Adipocyte (in vitro differentiated cells): ENCODE measurements around the gene AKAP11.
"Not testable (repeated sequence)": the region's sequence is repeated elsewhere in the genome, so short reads cannot be mapped to it uniquely, and the experiment has no call there.

Source experiments
- DNase-seq: peaks from one replicate; pipeline ENCODE4 v3.0.0-alpha.2; 2015; ENCODE audit warnings: low read depth
- H3K27me3 ChIP-seq: replicated peaks from 2 replicates; pipeline ENCODE4 v1.7.0; 2013; ENCODE audit warnings: mild to moderate bottlenecking, low read length, moderate library complexity; ENCODE audit not compliant: control insufficient read depth, insufficient read depth
- H3K36me3 ChIP-seq: 2 replicates; pipeline ENCODE4 v1.7.0; 2013; ENCODE audit warnings: low read length, mild to moderate bottlenecking, moderate library complexity; ENCODE audit not compliant: control insufficient read depth, insufficient read depth, severe bottlenecking
- H3K4me1 ChIP-seq: 2 replicates; pipeline ENCODE4 v1.7.0; 2013; ENCODE audit warnings: mild to moderate bottlenecking, low read length, moderate library complexity; ENCODE audit not compliant: control insufficient read depth, insufficient read depth
- H3K4me3 ChIP-seq: 2 replicates; pipeline ENCODE4 v1.7.0; 2013; ENCODE audit warnings: mild to moderate bottlenecking, low read length, moderate library complexity
- H3K9ac ChIP-seq: 2 replicates; pipeline ENCODE4 v1.7.0; 2013; ENCODE audit warnings: mild to moderate bottlenecking, low read length, moderate library complexity
- H3K9me3 ChIP-seq: 2 replicates; pipeline ENCODE4 v1.7.0; 2013; ENCODE audit warnings: mild to moderate bottlenecking, low read length, moderate library complexity; ENCODE audit not compliant: control insufficient read depth

AKAP11 gene, protein sequence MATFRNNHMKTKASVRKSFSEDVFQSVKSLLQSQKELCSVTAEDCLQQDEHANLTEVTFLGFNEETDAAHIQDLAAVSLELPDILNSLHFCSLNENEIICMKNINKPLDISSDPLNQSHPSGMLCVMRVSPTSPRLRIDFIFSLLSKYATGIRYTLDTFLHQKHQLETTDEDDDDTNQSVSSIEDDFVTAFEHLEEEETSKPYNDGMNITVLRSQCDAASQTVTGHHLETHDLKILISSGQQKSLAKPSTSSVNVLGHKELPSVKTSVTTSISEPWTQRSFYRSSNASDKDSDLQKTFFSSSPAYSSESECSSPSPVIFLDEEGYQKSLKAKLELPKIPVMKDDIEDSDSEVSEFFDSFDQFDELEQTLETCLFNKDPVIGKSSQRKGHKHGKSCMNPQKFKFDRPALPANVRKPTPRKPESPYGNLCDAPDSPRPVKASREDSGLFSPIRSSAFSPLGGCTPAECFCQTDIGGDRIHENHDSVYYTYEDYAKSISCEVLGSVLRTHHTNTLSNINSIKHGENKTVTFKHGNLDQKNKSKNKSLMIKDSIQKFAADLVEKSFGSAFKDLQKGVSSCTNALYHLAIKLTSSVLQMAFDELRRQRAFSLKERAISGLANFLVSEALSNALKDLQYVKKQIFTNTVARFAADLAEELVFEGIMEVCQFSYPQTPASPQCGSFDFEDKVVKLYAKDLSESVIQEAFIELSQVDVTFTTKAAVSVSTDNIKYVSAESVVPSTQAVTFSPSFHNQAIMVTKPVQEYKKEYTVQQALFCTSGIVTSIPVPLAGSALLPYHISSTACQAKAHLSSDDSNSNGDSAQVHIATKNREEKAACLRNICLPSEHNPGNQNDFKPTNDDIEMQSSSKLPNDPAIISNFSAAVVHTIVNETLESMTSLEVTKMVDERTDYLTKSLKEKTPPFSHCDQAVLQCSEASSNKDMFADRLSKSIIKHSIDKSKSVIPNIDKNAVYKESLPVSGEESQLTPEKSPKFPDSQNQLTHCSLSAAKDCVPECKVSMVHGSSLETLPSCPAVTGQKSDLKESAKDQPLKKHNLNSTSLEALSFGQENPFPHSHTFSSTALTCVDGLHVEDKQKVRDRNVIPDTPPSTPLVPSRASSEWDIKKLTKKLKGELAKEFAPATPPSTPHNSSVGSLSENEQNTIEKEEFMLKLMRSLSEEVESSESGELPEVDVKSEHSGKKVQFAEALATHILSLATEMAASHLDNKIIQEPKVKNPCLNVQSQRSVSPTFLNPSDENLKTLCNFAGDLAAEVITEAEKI (N-terminal part only)

GRCh38 chr13:42272115-42272803, at the start of gene AKAP11:
AKAP11 (plus strand) TSS chr13:42272152; CDS start chr13:42286349, 14,197 bp downstream.
- peak; percentile 67 for DNase-seq
- Histone ChIP-seq H3K9me3 (no peaks in the 10 kb centered on the region), H3K4me1 (peaks cover 27% of the 10 kb centered on the region), H3K36me3 (no peaks in the 10 kb centered on the region), H3K4me3 (peak within 1 kb of the TSS; percentile 94), H3K9ac (peak within 1 kb of the TSS; percentile 92), H3K27me3 (no peaks in the 10 kb centered on the region)

GRCh38 chr13:42223681-42224080, 48.3 kb upstream of the AKAP11 start:
- Histone ChIP-seq H3K27me3 (no peaks in the 10 kb centered on the region), H3K36me3 (peaks cover 30% of the 10 kb centered on the region), H3K4me3 (no peak overlapping the region), H3K4me1 (no peaks in the 10 kb centered on the region), H3K9me3 (no peaks in the 10 kb centered on the region), H3K9ac (no peak overlapping the region)
- no peak for DNase-seq

- DNase-seq, result no peak
These were observed 46.9 kb upstream of the AKAP11 start for GRCh38 chr13:42225051-42225450.

GRCh38 chr13:42226759-42227158, 45.2 kb upstream of the AKAP11 start:
- H3K4me1 ChIP-seq, H3K4me3 ChIP-seq, H3K9ac ChIP-seq, H3K27me3 ChIP-seq, DNase-seq, H3K9me3 ChIP-seq: not testable (repeated sequence)
- H3K36me3 ChIP-seq, result peaks cover 24% of the 10 kb centered on the region

More at GRCh38 chr13:42225051-42225450, 46.9 kb upstream of the AKAP11 start:
- no peaks in the 10 kb centered on the region for H3K27me3 ChIP-seq
- H3K36me3 ChIP-seq, result peaks cover 28% of the 10 kb centered on the region
- no peak overlapping the region for H3K4me3 ChIP-seq
- no peaks in the 10 kb centered on the region for H3K4me1 ChIP-seq
- no peak overlapping the region for H3K9ac ChIP-seq
- no peaks in the 10 kb centered on the region for H3K9me3 ChIP-seq

GRCh38 chr13:42228527-42228926, 43.4 kb upstream of the AKAP11 start:
- Histone ChIP-seq H3K36me3 (peaks cover 20% of the 10 kb centered on the region), H3K9me3 (no peaks in the 10 kb centered on the region), H3K4me3 (no peak overlapping the region), H3K4me1 (no peaks in the 10 kb centered on the region), H3K27me3 (no peaks in the 10 kb centered on the region), H3K9ac (no peak overlapping the region)
- DNase-seq, result no peak

DNA sequence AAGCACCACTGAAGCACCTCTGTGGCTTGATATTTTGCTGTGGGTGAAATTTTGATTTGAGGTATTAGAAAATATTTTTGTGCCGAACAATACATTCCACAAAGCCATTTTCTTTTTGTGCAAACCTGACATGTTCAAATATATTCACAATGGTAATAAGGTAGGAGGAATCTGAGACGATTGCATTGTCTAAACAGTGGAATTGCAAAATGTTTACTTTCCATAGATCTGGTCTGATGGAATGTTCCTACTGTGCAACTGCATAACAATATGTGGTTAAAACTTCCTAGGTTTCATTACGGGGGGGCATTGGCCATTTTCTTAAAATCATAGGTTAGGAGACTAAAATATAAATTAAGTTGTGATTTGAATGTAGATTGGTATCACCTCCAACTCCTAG, 42.7 kb upstream of the AKAP11 start:
- Histone ChIP-seq H3K4me3 (no peak overlapping the region), H3K36me3 (peaks cover 16% of the 10 kb centered on the region), H3K9ac (no peak overlapping the region), H3K4me1 (no peaks in the 10 kb centered on the region), H3K27me3 (no peaks in the 10 kb centered on the region), H3K9me3 (no peaks in the 10 kb centered on the region)
- DNase-seq, result peak; percentile 21

- H3K36me3 ChIP-seq, result peaks cover 9% of the 10 kb centered on the region
- no peak overlapping the region for H3K4me3 ChIP-seq
These were observed 39.3 kb upstream of the AKAP11 start for GRCh38 chr13:42232671-42233070.

DNA sequence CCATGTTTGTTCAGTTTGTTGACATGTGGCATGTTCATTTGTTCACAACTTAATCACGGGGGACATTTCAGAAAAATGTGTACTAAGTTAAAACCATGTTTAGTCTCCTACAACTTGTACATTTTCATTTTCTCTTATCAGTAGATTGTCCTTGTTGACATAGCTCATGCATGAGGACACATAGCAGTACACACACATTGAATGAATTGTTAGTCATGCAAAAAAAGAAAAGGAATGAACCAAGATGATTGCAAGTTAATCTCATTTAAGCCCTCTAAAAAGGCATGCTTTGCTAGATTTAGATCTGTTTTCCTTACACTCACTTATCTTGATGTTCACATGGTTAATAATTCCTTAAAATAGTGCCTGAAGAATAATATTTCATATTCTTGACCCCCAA, 38.2 kb upstream of the AKAP11 start:
- Histone ChIP-seq H3K36me3 (peaks cover 9% of the 10 kb centered on the region), H3K9me3 (no peaks in the 10 kb centered on the region), H3K4me1 (no peaks in the 10 kb centered on the region), H3K27me3 (no peaks in the 10 kb centered on the region), H3K4me3 (no peak overlapping the region), H3K9ac (no peak overlapping the region)
- DNase-seq, result no peak

More at GRCh38 chr13:42232671-42233070, 39.3 kb upstream of the AKAP11 start:
- Histone ChIP-seq H3K27me3 (no peaks in the 10 kb centered on the region), H3K9me3 (no peaks in the 10 kb centered on the region), H3K9ac (no peak overlapping the region), H3K4me1 (no peaks in the 10 kb centered on the region)
- no peak for DNase-seq

DNA sequence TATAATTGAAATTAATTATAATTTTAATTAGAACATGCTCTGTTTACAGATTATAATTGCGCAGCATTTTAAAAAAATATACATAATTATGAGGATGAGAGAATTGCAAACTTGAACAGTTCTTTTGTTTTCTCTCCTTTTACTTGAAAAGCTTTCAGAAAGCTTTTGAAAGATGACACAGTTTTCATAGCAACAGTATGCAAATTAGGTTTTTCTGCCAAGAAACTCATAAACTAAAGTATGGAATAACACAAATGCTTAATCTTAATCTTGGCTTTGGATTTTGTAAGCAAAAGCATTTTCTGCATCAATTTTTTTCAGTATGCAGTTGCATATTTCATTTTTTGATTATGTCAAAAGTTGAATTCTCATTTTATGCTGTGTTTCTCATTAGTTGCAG, 32.8 kb upstream of the AKAP11 start:
- H3K4me1 ChIP-seq, result peaks cover 6% of the 10 kb centered on the region
- DNase-seq, result peak; percentile 2
- no peak overlapping the region for H3K4me3 ChIP-seq
- H3K9ac ChIP-seq, result no peak overlapping the region
- no peaks in the 10 kb centered on the region for H3K27me3 ChIP-seq
- no peaks in the 10 kb centered on the region for H3K36me3 ChIP-seq
- no peaks in the 10 kb centered on the region for H3K9me3 ChIP-seq

DNA sequence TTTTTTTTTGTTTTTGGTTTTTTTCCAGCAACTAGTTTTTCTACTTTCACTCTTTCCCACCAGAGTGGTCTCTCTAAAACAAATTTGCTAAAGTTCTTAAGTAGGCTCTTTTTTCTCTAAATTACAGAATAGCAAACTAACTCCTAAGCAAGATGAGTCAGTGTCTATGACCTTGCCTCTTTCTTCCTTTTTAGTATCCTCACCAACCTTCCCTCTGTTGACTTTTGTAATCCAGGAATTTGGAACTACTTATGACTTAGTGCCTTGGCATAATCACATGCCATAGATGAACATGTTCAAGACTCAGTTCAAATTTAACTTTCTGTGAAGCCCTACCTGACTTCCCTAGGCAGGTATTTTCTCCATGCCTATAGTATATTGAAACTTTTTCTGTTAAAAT, 32.3 kb upstream of the AKAP11 start:
- H3K9me3 ChIP-seq, result no peaks in the 10 kb centered on the region
- DNase-seq, result peak; percentile 9
- H3K4me3 ChIP-seq, result no peak overlapping the region
- no peak overlapping the region for H3K9ac ChIP-seq
- H3K4me1 ChIP-seq, result peaks cover 6% of the 10 kb centered on the region
- H3K36me3 ChIP-seq, result no peaks in the 10 kb centered on the region
- H3K27me3 ChIP-seq, result no peaks in the 10 kb centered on the region
